Measurements from ENCODE around the gene CERK. TPM values are rescaled to one million over a fixed set of nuclear protein-coding genes. Genes with fewer than 3 reads are reported as not detected.
A peak's percentile ranks its signal among the peaks of the same experiment; 100 is the strongest.

CERK gene
- total RNA-seq, 1 donor from 2014 or later, result 26.1 TPM

GRCh38 chr22:46763051-46763705 lies 25.1 kb upstream of the CERK start:
- Histone ChIP-seq H3K27ac (peak overlapping the region; percentile 96), H3K9me3 (no peaks in the 10 kb centered on the region), H3K36me3 (no peaks in the 10 kb centered on the region), H3K27me3 (ENCODE audit: low read depth) (no peaks in the 10 kb centered on the region), H3K4me1 (peaks cover 44% of the 10 kb centered on the region), H3K4me3 (peak overlapping the region; percentile 71)
- intact Hi-C loops (cut with DNase I), result no loop called here
- TF ChIP-seq, protein P1, sequence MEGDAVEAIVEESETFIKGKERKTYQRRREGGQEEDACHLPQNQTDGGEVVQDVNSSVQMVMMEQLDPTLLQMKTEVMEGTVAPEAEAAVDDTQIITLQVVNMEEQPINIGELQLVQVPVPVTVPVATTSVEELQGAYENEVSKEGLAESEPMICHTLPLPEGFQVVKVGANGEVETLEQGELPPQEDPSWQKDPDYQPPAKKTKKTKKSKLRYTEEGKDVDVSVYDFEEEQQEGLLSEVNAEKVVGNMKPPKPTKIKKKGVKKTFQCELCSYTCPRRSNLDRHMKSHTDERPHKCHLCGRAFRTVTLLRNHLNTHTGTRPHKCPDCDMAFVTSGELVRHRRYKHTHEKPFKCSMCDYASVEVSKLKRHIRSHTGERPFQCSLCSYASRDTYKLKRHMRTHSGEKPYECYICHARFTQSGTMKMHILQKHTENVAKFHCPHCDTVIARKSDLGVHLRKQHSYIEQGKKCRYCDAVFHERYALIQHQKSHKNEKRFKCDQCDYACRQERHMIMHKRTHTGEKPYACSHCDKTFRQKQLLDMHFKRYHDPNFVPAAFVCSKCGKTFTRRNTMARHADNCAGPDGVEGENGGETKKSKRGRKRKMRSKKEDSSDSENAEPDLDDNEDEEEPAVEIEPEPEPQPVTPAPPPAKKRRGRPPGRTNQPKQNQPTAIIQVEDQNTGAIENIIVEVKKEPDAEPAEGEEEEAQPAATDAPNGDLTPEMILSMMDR (IDR thresholded peaks at IDR 0.05), result no peak
- peak; percentile 48 for DNase-seq
- peak; percentile 28 to 32 for ATAC-seq

DNA sequence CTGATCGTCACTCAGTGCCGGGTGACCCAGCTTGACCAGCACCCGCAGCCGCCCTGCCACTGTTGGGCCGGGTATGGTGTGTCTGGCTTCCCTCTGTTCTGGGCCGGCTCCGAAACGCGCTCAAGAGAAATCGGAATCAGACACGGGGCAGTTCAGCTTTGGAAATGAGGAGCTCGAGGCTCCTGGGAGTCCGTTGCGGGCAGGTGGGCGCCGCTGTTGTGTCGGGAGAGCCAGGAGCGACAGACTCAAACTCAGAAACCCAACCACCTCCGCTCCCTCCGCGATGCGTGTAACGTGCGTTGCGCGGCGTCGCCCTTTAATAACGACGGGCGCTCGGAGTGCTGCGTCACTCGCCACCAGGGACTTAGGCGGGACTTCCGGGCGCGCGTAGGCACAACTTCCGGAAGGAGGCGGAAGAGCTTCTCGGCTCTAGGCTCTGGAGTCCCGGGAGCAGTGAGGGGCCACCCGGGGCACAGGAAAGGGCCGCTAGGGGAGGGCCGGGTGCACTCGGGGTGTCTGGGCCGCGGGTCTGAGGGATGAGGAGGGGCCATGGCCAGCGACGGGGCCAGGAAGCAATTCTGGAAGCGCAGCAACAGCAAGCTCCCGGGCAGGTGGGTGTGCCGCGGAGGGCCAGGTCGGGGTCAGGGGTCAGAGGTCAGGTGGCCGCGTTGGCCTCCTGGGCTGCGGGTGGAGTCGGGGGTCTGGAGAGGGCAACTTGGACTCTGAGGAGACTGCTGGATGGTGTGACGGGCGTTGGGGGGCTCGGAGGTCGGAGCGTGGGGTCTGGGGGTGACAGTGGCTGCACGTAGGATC lies 24.4 kb upstream of the CERK start, which contains the start of gene TBC1D22A:
Gene TBC1D22A, plus strand, starts transcription at position 413 of the 813 bp plus-strand sequence. Its CDS starts 137 bp downstream, at position 550.
- H3K27ac ChIP-seq, result peak within 1 kb of the TSS; percentile 96
- DNase-seq, result peak; percentile 96
- peak within 1 kb of the TSS; percentile 71 for H3K4me3 ChIP-seq
- no peaks in the 10 kb centered on the region for H3K9me3 ChIP-seq
- ATAC-seq, result peak; percentile 95 to 97
- intact Hi-C loops (cut with DNase I), result no loop called here
- H3K27me3 ChIP-seq (ENCODE audit: low read depth), result no peaks in the 10 kb centered on the region
- TF ChIP-seq, protein P1 (IDR thresholded peaks at IDR 0.05), result no peak
- no peaks in the 10 kb centered on the region for H3K36me3 ChIP-seq
- H3K4me1 ChIP-seq, result peaks cover 47% of the 10 kb centered on the region

- H3K27ac ChIP-seq, result peak overlapping the region; percentile 96
- peak overlapping the region; percentile 71 for H3K4me3 ChIP-seq
- intact Hi-C loops (cut with DNase I), result no loop called here
- TF ChIP-seq, protein P1 (IDR thresholded peaks at IDR 0.05), result no peak
- H3K27me3 ChIP-seq (ENCODE audit: low read depth), result no peaks in the 10 kb centered on the region
- no peak for ATAC-seq
- peak; percentile 6 for DNase-seq
- no peaks in the 10 kb centered on the region for H3K36me3 ChIP-seq
- H3K4me1 ChIP-seq, result peaks cover 46% of the 10 kb centered on the region
- H3K9me3 ChIP-seq, result peaks cover under 1% of the 10 kb centered on the region
Observed at GRCh38 chr22:46761539-46762237, 23.6 kb upstream of the CERK start.

DNA sequence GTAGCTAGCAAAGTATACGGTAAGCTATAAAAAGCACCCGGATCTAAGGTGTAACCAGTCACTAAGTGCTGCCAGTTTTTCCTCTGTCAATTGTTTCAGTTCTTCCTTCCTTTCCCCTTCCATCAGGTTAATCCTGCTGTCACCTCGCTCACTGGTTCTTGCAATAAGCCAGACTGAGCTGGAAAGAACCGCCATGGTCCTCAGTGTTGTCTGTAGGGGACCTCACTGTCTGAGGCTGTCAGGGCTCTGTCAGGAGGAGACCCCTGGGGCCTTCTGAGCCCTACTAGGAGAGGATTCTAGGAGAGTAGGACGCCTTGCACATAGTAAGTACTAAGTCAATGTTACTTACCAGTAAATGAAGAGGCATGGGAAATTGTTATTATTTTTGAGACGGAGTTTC lies 23.0 kb upstream of the CERK start:
- no peaks in the 10 kb centered on the region for H3K36me3 ChIP-seq
- ATAC-seq (no peak), DNase-seq (peak; percentile 12)
- no peak overlapping the region for H3K27ac ChIP-seq
- TF ChIP-seq, protein P1 (IDR thresholded peaks at IDR 0.05), result no peak
- intact Hi-C loops (cut with DNase I), result no loop called here
- peaks cover 8% of the 10 kb centered on the region for H3K9me3 ChIP-seq
- H3K27me3 ChIP-seq (ENCODE audit: low read depth), result no peaks in the 10 kb centered on the region
- no peak overlapping the region for H3K4me3 ChIP-seq
- H3K4me1 ChIP-seq, result peaks cover 40% of the 10 kb centered on the region

- Histone ChIP-seq H3K27me3 (ENCODE audit: low read depth) (no peaks in the 10 kb centered on the region), H3K9me3 (peaks cover 9% of the 10 kb centered on the region), H3K4me3 (no peak overlapping the region), H3K27ac (no peak overlapping the region), H3K36me3 (no peaks in the 10 kb centered on the region), H3K4me1 (peaks cover 41% of the 10 kb centered on the region)
- TF ChIP-seq, protein P1 (IDR thresholded peaks at IDR 0.05), result peak; percentile 78
- intact Hi-C loops (cut with DNase I), result no loop called here
- DNase-seq (peak; percentile 53), ATAC-seq (peak; percentile 53 to 62)
Observed at GRCh38 chr22:46758867-46759290, 20.8 kb upstream of the CERK start.
